K562 (cell line): Measurements from ENCODE around the gene METTL24. TPM values are rescaled to one million over a fixed set of nuclear protein-coding genes. Genes with fewer than 3 reads are reported as not detected.

Source experiments
- ETV1 ChIP-seq: fragments of 450-650 bp; conservative IDR thresholded peaks from 2 replicates; pipeline ENCODE4 v1.6.1; 2016; ENCODE audit warnings: missing genetic modification characterization, control low read depth, low read depth, missing compliant biosample characterization
- FOXA3 ChIP-seq, 2 experiments: fragments of 450-650 bp in 1 of 2; sonication (generic) in 1 of 2; formaldehyde crosslinking; IDR thresholded peaks in 1 of 2; conservative IDR thresholded peaks in 1 of 2; 2 replicates each; pipeline versions ENCODE4 v1.4.0 to v1.8.0; 2020 to 2022; ENCODE audit warnings: mild to moderate bottlenecking in 2 of 2, missing genetic modification reagents in 1 of 2
- GABPA ChIP-seq: fragments of 200-800 bp; sonication (Bioruptor generic); conservative IDR thresholded peaks from 2 replicates; pipeline ENCODE4 v1.6.1; 2016; ENCODE audit warnings: low read depth, missing genetic modification characterization, missing compliant biosample characterization
- KLF16 ChIP-seq: IDR thresholded peaks from 2 replicates; pipeline ENCODE4 v1.6.1; 2016; ENCODE audit warnings: antibody characterized with exemption
- MAZ ChIP-seq, 2 experiments: fragments of 450-650 bp in 1 of 2; sonication (generic) in 1 of 2; formaldehyde crosslinking; IDR thresholded peaks in 1 of 2; conservative IDR thresholded peaks in 1 of 2; 2 replicates each; pipeline versions ENCODE4 v1.4.0 to v1.5.0; 2020; ENCODE audit warnings: mild to moderate bottlenecking in 1 of 2, missing genetic modification reagents in 1 of 2
- MEF2A ChIP-seq: IDR thresholded peaks from 2 replicates; pipeline ENCODE4 v1.6.1; 2011; ENCODE audit warnings: low read depth, mild to moderate bottlenecking, low read length, moderate library complexity; ENCODE audit not compliant: control insufficient read depth
- POLR3G ChIP-seq: IDR thresholded peaks from 2 replicates; pipeline ENCODE4 v1.6.1; 2011; ENCODE audit not compliant: insufficient read length, insufficient replicate concordance; ENCODE audit errors: extremely low read depth
- SOX6 ChIP-seq: fragments of 450-650 bp; IDR thresholded peaks from 2 replicates; pipeline ENCODE4 v1.6.1; 2014; ENCODE audit warnings: mild to moderate bottlenecking
- TAL1 ChIP-seq: fragments of 450-650 bp; IDR thresholded peaks from 2 replicates; pipeline ENCODE4 v1.6.1; 2016; ENCODE audit warnings: mild to moderate bottlenecking
- XRCC5 ChIP-seq: fragments of 200-400 bp; formaldehyde crosslinking; IDR thresholded peaks from 2 replicates; pipeline ENCODE4 v1.6.1; 2017; ENCODE audit warnings: low read depth, mild to moderate bottlenecking, low read length
- polyA plus RNA-seq, 8 experiments: library from polyadenylated mRNA; depleted of rRNA in 4 of 8; stranded (reverse) in 5 of 8; unstranded in 3 of 8; fragments of >200 nt; fragmentation: Nextera tagmentation in 2 of 8; fragmentation: Illumina TruSeq in 1 of 8; extraction: Ambion mirVana in 2 of 8; extraction: Trizol in 1 of 8; gene quantifications; 2 replicates each; pipeline versions ENCODE4 v1.2.1 to v1.2.3, GENCODE V29; 2011 to 2014; ENCODE audit warnings: inconsistent platforms in 1 of 8, missing spikeins in 1 of 8
- total RNA-seq, 7 experiments: library from RNA; depleted of rRNA in 6 of 7; stranded (reverse); fragments of >200 nt in 6 of 7; fragmentation: Illumina TruSeq in 2 of 7; extraction: Trizol in 2 of 7; gene quantifications; 2 replicates each; pipeline versions ENCODE4 v1.2.1 to v1.2.3, GENCODE V29; 2011 to 2021; ENCODE audit warnings: low replicate concordance in 1 of 7
- TF ChIP-seq, protein P1 (sequence below): fragments of 250-450 bp; sonication (Bioruptor Pico); IDR thresholded peaks from 2 replicates; pipeline ENCODE4 v1.8.0; 2022; ENCODE audit warnings: moderate library complexity, mild to moderate bottlenecking, inconsistent platforms
- TF ChIP-seq, protein P2 (sequence below): sonication (generic); formaldehyde crosslinking; IDR thresholded peaks from 2 replicates; pipeline ENCODE4 v1.9.0; 2022; ENCODE audit warnings: mild to moderate bottlenecking, missing genetic modification reagents
- TF ChIP-seq, protein P3 (sequence below), 2 experiments: fragments of 250-450 bp in 1 of 2; fragments of 450-650 bp in 1 of 2; sonication (Bioruptor Pico) in 1 of 2; IDR thresholded peaks; 2 replicates each; pipeline versions ENCODE4 v1.6.1 to v1.8.0; 2016 to 2021; ENCODE audit warnings: mild to moderate bottlenecking in 2 of 2, moderate library complexity in 2 of 2, missing compliant biosample characterization in 1 of 2, missing genetic modification characterization in 1 of 2

The METTL24 gene
- total and polyA plus RNA-seq, 9 of the 15 experiments (the other 6 are each of a cell fraction or from before 2014, with no cell fraction given) = not detected

GRCh38 chr6:110389689-110390382 lies 31.7 kb upstream of the METTL24 start (continued):
- TF ChIP-seq MAZ (CRISPR knock-in tag; conservative IDR thresholded peaks at IDR 0.05 in 1 of 2, IDR thresholded peaks at IDR 0.05 in 1 of 2) (0 out of 4 replicates have a peak, but pooled peaks of 1 of the 2 experiments have one; percentile 19), POLR3G (no peak), KLF16 (peak; percentile 68), XRCC5 (no peak), ETV1 (tag) (peak; percentile 70; the same call in 1 of the 2 replicates), MEF2A (peak; percentile 52; the same call in 1 of the 2 replicates), FOXA3 (CRISPR knock-in tag; conservative IDR thresholded peaks at IDR 0.05 in 1 of 2, IDR thresholded peaks at IDR 0.05 in 1 of 2) (peak in 1 of 2 experiments; percentile 71; a peak in 2 of 4 replicates), TAL1 (peak; percentile 52), GABPA (tag) (peak; percentile 48; the same call in 1 of the 2 replicates), SOX6 (peak; percentile 75)
- TF ChIP-seq, protein P1, sequence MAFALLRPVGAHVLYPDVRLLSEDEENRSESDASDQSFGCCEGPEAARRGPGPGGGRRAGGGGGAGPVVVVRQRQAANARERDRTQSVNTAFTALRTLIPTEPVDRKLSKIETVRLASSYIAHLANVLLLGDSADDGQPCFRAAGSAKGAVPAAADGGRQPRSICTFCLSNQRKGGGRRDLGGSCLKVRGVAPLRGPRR (CRISPR knock-in tag) = no peak
- TF ChIP-seq, protein P2, sequence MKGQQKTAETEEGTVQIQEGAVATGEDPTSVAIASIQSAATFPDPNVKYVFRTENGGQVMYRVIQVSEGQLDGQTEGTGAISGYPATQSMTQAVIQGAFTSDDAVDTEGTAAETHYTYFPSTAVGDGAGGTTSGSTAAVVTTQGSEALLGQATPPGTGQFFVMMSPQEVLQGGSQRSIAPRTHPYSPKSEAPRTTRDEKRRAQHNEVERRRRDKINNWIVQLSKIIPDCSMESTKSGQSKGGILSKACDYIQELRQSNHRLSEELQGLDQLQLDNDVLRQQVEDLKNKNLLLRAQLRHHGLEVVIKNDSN (CRISPR knock-in tag) = no peak
- TF ChIP-seq, protein P3, sequence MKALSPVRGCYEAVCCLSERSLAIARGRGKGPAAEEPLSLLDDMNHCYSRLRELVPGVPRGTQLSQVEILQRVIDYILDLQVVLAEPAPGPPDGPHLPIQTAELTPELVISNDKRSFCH (CRISPR knock-in tag; IDR thresholded peaks at IDR 0.05) = no peak
- TF ChIP-seq, protein P3 (tag; IDR thresholded peaks at IDR 0.05) = peak; percentile 29; the same call in 1 of the 2 replicates
